Lower leg skin (tissue), 3 donors: ENCODE data around the gene FGD4.

Experiments
- CTCF ChIP-seq, 3 donors: fragments of 450-650 bp; IDR thresholded peaks; one replicate each; pipeline ENCODE4 v1.5.1; 2016; ENCODE audit warnings: antibody characterized with exemption in 3 of 3, mild to moderate bottlenecking in 3 of 3, moderate library complexity in 2 of 3
- POLR2A ChIP-seq, 2 donors: fragments of 450-650 bp; IDR thresholded peaks; one replicate each; pipeline ENCODE4 v1.6.1; 2016 to 2017; ENCODE audit warnings: antibody characterized with exemption in 2 of 2, mild to moderate bottlenecking in 1 of 2, moderate library complexity in 1 of 2

DNA sequence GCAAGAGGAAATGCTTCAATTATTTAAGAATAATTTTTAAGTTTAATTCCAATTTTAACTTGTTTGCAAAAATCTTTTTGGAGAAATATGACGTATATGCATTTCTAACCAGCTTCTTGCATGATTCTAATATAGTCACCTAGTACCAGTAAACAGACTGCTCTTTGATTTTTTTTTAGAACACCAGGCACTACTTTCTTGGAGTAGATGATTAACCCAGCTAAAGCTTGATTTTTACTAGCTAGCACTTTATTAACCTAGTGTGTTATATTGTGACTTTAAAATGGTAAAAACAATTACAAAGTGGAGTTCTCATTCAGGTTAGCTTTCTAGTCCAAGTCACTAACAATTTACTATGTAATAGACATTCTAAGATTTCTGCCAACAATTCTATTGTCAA, 32.6 kb upstream of the FGD4 start:
- no peak for TF ChIP-seq CTCF (IDR thresholded peaks at IDR 0.05)
- no peak for TF ChIP-seq POLR2A (IDR thresholded peaks at IDR 0.05)
